Astrocyte (in vitro differentiated cells and primary cell): Measurements from ENCODE around the gene VDAC1. TPM values are rescaled to one million over a fixed set of nuclear protein-coding genes. Genes with fewer than 3 reads are reported as not detected.

Experiments used
- DNase-seq: peaks from one replicate; pipeline ENCODE4 v3.0.0-alpha.2; 2010; ENCODE audit warnings: low read depth
- FAIRE-seq: peaks from 2 replicates; lab custom pipeline; 2011; peaks lifted over from hg19 to GRCh38; lab: Jason Lieb, UNC
- H2AFZ ChIP-seq: 2 replicates; pipeline ENCODE4 v1.6.0; 2012; ENCODE audit warnings: low read depth, low read length, inconsistent platforms
- H3K27ac ChIP-seq: 2 replicates; pipeline ENCODE4 v1.5.1; 2011; ENCODE audit warnings: low read depth, low read length, inconsistent platforms
- H3K27me3 ChIP-seq: 2 replicates; pipeline ENCODE4 v1.6.0; 2011; ENCODE audit warnings: low read length, inconsistent platforms; ENCODE audit not compliant: insufficient read depth
- H3K36me3 ChIP-seq: 2 replicates; pipeline ENCODE4 v1.5.1; 2011; ENCODE audit warnings: low read length, inconsistent platforms; ENCODE audit not compliant: insufficient read depth
- H3K4me1 ChIP-seq: 2 replicates; pipeline ENCODE4 v1.5.1; 2011; ENCODE audit warnings: low read length, inconsistent platforms; ENCODE audit not compliant: insufficient read depth
- H3K4me2 ChIP-seq: 2 replicates; pipeline ENCODE4 v1.6.0; 2012; ENCODE audit warnings: low read length, inconsistent platforms
- H3K4me3 ChIP-seq: 2 replicates; pipeline ENCODE4 v1.5.1; 2011; ENCODE audit warnings: low read depth, mild to moderate bottlenecking, low read length, inconsistent platforms; ENCODE audit not compliant: insufficient read depth
- H3K79me2 ChIP-seq: 2 replicates; pipeline ENCODE4 v1.6.0; 2012; ENCODE audit warnings: mild to moderate bottlenecking, low read length, inconsistent platforms; ENCODE audit not compliant: insufficient read depth
- H3K9ac ChIP-seq: 2 replicates; pipeline ENCODE4 v1.6.0; 2012; ENCODE audit warnings: mild to moderate bottlenecking, low read length, inconsistent platforms
- H3K9me3 ChIP-seq: 2 replicates; pipeline ENCODE4 v1.5.1; 2012; ENCODE audit warnings: low read depth, mild to moderate bottlenecking, low read length, inconsistent platforms; ENCODE audit not compliant: insufficient read depth
- H4K20me1 ChIP-seq: 2 replicates; pipeline ENCODE4 v1.6.0; 2012; ENCODE audit warnings: low read length, inconsistent platforms; ENCODE audit not compliant: insufficient read depth
- H3K27ac Mint-ChIP-seq: one replicate; pipeline ENCODE4 v1.8.0; 2021; ENCODE audit warnings: mild to moderate bottlenecking, mixed read lengths; ENCODE audit not compliant: unreplicated experiment
- H3K27me3 Mint-ChIP-seq: one replicate; pipeline ENCODE4 v1.8.0; 2021; ENCODE audit warnings: low read depth, mixed read lengths; ENCODE audit not compliant: unreplicated experiment
- H3K36me3 Mint-ChIP-seq: one replicate; pipeline ENCODE4 v1.8.0; 2021; ENCODE audit warnings: low read depth, mixed read lengths; ENCODE audit not compliant: unreplicated experiment
- H3K4me1 Mint-ChIP-seq: one replicate; pipeline ENCODE4 v1.8.0; 2021; ENCODE audit warnings: low read depth, mixed read lengths; ENCODE audit not compliant: unreplicated experiment
- H3K4me3 Mint-ChIP-seq: one replicate; pipeline ENCODE4 v1.8.0; 2021; ENCODE audit warnings: mild to moderate bottlenecking, moderate library complexity, mixed read lengths; ENCODE audit not compliant: unreplicated experiment
- H3K9me3 Mint-ChIP-seq: one replicate; pipeline ENCODE4 v1.8.0; 2021; ENCODE audit warnings: mild to moderate bottlenecking, mixed read lengths; ENCODE audit not compliant: unreplicated experiment
- EZH2 ChIP-seq: IDR thresholded peaks from 2 replicates; pipeline ENCODE4 v1.6.1; 2012; ENCODE audit warnings: mild to moderate bottlenecking, low read length, inconsistent platforms; ENCODE audit not compliant: insufficient read depth
- total RNA-seq: library from RNA; stranded (reverse); gene quantifications from 2 replicates; pipeline ENCODE4 v1.2.1, GENCODE V29; 2021
- TF ChIP-seq, protein P1 (sequence below): IDR thresholded peaks from 2 replicates; pipeline ENCODE4 v1.5.1; 2011; ENCODE audit warnings: low read depth, mild to moderate bottlenecking, inconsistent platforms, low read length, moderate library complexity; ENCODE audit not compliant: insufficient read depth

The VDAC1 gene
- total RNA-seq, 1 donor from 2014 or later = 364 TPM

DNA sequence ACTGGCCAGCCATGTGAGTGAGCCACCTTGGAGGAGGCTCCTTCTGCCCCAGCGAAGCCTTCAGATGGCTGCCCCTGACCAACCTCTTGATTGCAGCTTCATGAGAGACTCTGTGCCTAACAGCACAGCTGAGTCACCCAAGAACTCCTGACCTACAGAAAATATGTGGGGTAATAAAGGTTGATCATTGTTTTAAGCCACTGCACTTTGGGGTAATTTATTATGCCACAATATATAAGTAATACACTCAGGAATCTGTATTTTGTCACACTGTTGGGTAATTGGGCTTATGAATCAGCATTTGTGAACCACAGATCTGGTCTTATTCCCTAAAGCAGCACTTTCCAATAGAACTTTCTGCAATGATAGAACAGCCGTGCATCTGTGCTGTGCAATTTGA is 24.4 kb upstream of the VDAC1 start:
- no peaks in the 10 kb centered on the region for H3K9me3 Mint-ChIP-seq
- H3K27me3 Mint-ChIP-seq = peaks cover 5% of the 10 kb centered on the region
- Histone ChIP-seq H3K4me3 (no peak overlapping the region), H3K79me2 (no peaks in the 10 kb centered on the region), H4K20me1 (no peaks in the 10 kb centered on the region), H3K27me3 (no peaks in the 10 kb centered on the region), H3K4me1 (peaks cover 11% of the 10 kb centered on the region), H3K9ac (no peak overlapping the region), H3K9me3 (no peaks in the 10 kb centered on the region), H3K27ac (no peak overlapping the region), H3K4me2 (peak overlapping the region; percentile 24), H2AFZ (no peak overlapping the region), H3K36me3 (no peaks in the 10 kb centered on the region)
- no peak overlapping the region for H3K4me3 Mint-ChIP-seq
- peaks cover 2% of the 10 kb centered on the region for H3K36me3 Mint-ChIP-seq
- H3K27ac Mint-ChIP-seq = no peak overlapping the region
- FAIRE-seq = peak; percentile 17
- peak; percentile 96 for DNase-seq
- TF ChIP-seq EZH2 = no peak
- TF ChIP-seq, protein P1, sequence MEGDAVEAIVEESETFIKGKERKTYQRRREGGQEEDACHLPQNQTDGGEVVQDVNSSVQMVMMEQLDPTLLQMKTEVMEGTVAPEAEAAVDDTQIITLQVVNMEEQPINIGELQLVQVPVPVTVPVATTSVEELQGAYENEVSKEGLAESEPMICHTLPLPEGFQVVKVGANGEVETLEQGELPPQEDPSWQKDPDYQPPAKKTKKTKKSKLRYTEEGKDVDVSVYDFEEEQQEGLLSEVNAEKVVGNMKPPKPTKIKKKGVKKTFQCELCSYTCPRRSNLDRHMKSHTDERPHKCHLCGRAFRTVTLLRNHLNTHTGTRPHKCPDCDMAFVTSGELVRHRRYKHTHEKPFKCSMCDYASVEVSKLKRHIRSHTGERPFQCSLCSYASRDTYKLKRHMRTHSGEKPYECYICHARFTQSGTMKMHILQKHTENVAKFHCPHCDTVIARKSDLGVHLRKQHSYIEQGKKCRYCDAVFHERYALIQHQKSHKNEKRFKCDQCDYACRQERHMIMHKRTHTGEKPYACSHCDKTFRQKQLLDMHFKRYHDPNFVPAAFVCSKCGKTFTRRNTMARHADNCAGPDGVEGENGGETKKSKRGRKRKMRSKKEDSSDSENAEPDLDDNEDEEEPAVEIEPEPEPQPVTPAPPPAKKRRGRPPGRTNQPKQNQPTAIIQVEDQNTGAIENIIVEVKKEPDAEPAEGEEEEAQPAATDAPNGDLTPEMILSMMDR = no peak
- peaks cover 7% of the 10 kb centered on the region for H3K4me1 Mint-ChIP-seq

DNA sequence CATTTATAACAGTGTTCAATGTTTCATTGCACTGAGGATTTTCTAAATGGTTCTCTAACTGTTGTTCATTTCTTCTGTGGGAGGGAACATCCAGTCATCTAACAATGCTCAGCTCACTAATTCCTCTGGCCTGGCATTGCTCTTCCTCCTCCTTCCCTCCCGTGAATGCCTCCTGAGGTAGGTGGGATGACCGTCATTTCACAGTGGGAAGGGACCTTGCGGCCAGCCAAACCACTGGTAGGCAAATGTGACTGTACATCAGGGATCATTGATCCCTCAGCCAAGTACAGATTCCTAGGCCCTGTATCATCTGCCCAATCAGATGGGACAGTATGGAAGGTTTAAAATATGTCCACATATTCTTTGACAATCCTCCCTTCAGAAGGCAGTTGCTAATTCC is 23.7 kb upstream of the VDAC1 start:
- peaks cover 2% of the 10 kb centered on the region for H3K36me3 Mint-ChIP-seq
- no peak overlapping the region for H2AFZ ChIP-seq
- FAIRE-seq (no peak), DNase-seq (peak; percentile 53)
- peaks cover 11% of the 10 kb centered on the region for H3K4me1 ChIP-seq
- no peak overlapping the region for H3K9ac ChIP-seq
- H3K27me3 ChIP-seq = no peaks in the 10 kb centered on the region
- peaks cover 7% of the 10 kb centered on the region for H3K4me1 Mint-ChIP-seq
- H3K36me3 ChIP-seq = no peaks in the 10 kb centered on the region
- H3K9me3 Mint-ChIP-seq = no peaks in the 10 kb centered on the region
- no peaks in the 10 kb centered on the region for H3K9me3 ChIP-seq
- H3K4me3 Mint-ChIP-seq = no peak overlapping the region
- H4K20me1 ChIP-seq = no peaks in the 10 kb centered on the region
- H3K79me2 ChIP-seq = no peaks in the 10 kb centered on the region
- peaks cover 5% of the 10 kb centered on the region for H3K27me3 Mint-ChIP-seq
- peak overlapping the region; percentile 24 for H3K4me2 ChIP-seq
- TF ChIP-seq, protein P1 = no peak
- no peak overlapping the region for H3K4me3 ChIP-seq
- no peak overlapping the region for H3K27ac ChIP-seq
- H3K27ac Mint-ChIP-seq = no peak overlapping the region

DNA sequence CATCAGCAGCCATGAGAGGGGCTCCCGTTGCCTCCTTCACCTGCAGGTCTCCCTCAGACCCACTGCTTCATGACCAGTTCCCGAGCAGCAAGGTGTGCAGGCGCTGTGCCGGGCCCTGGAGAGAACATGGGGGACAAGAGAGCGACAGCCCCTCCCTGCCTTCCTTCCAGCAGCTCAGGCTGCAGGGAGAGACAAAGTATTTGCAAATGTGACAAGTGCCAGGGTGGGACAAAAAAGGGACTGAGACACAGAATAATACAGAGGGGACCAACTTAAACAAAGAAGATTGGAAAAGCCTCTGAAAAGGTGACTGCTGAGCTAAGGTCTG is 22.5 kb upstream of the VDAC1 start:
- no peak overlapping the region for H3K4me3 ChIP-seq
- no peaks in the 10 kb centered on the region for H3K36me3 ChIP-seq
- DNase-seq (no peak), FAIRE-seq (no peak)
- H3K27ac Mint-ChIP-seq = no peak overlapping the region
- no peak overlapping the region for H3K9ac ChIP-seq
- no peaks in the 10 kb centered on the region for H3K9me3 ChIP-seq
- H3K27ac ChIP-seq = no peak overlapping the region
- peaks cover 11% of the 10 kb centered on the region for H3K4me1 ChIP-seq
- no peak overlapping the region for H3K4me2 ChIP-seq
- no peak overlapping the region for H2AFZ ChIP-seq
- H3K79me2 ChIP-seq = no peaks in the 10 kb centered on the region
- H3K27me3 Mint-ChIP-seq = peaks cover 5% of the 10 kb centered on the region
- TF ChIP-seq, protein P1 = no peak
- no peak for TF ChIP-seq EZH2
- H4K20me1 ChIP-seq = no peaks in the 10 kb centered on the region
- no peak overlapping the region for H3K4me3 Mint-ChIP-seq
- no peaks in the 10 kb centered on the region for H3K27me3 ChIP-seq
- no peaks in the 10 kb centered on the region for H3K9me3 Mint-ChIP-seq
- peaks cover 5% of the 10 kb centered on the region for H3K4me1 Mint-ChIP-seq
- H3K36me3 Mint-ChIP-seq = peaks cover under 1% of the 10 kb centered on the region
